ENCODE results near the gene TMEM86A. TPM values are rescaled to one million over a fixed set of nuclear protein-coding genes. Genes with fewer than 3 reads are reported as not detected.
A peak's percentile ranks its signal among the peaks of the same experiment; 100 is the strongest.

The TMEM86A gene
- total and polyA plus RNA-seq, 9 donors = 8.4 to 18.2 (median 11.5) TPM

DNA sequence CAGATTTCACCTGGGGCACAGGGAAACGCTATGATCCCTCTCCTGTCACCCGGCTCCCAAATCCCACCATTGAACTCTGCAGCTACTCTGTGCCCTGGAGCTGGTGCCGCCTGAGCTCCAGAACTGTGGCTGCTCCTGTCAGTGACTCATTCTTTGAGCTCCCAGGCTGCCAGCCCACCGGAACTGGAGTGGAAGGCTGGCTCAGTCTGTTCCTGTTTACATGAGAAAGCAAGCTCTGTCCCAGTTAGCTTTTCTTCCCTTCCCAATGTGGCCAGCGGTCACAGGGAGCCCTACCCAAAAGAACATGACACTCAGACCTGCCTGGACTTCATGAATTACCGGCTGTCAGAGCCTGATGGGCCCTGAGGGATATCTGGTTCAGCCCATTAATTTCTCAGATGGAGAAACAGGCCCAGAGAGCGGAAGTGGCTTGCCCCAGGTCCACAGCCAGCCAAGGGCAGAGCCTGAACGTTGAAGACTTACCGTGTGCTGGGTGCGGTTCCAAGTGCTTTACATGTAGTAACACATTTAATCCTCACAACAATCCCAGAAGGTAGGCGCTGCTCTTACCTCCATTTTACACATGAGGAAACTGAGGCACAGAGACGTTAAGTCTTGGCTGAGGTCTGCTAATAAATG is 51.2 kb downstream of the TMEM86A start:
- TF ChIP-seq POLR2A (IDR thresholded peaks at IDR 0.05) (no peak), EP300 (IDR thresholded peaks at IDR 0.05) (no peak)
- TF ChIP-seq, protein P1, sequence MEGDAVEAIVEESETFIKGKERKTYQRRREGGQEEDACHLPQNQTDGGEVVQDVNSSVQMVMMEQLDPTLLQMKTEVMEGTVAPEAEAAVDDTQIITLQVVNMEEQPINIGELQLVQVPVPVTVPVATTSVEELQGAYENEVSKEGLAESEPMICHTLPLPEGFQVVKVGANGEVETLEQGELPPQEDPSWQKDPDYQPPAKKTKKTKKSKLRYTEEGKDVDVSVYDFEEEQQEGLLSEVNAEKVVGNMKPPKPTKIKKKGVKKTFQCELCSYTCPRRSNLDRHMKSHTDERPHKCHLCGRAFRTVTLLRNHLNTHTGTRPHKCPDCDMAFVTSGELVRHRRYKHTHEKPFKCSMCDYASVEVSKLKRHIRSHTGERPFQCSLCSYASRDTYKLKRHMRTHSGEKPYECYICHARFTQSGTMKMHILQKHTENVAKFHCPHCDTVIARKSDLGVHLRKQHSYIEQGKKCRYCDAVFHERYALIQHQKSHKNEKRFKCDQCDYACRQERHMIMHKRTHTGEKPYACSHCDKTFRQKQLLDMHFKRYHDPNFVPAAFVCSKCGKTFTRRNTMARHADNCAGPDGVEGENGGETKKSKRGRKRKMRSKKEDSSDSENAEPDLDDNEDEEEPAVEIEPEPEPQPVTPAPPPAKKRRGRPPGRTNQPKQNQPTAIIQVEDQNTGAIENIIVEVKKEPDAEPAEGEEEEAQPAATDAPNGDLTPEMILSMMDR (IDR thresholded peaks at IDR 0.05) = no peak
- no peak overlapping the region for H3K4me3 ChIP-seq
- peak in 2 of 5 donors; percentile 40 to 60 for DNase-seq
- no peak overlapping the region for H3K27ac ChIP-seq
- H3K36me3 ChIP-seq = no peaks in the 10 kb centered on the region
- H3K9me3 ChIP-seq = no peaks in the 10 kb centered on the region
- H3K4me1 ChIP-seq (ENCODE audit: insufficient read depth) = no peaks in the 10 kb centered on the region
- H3K27me3 ChIP-seq = no peaks in the 10 kb centered on the region
- WGBS, 3 donors = 61 to 69% (median 67%) methylated on average over 12 of the region's 12 CpGs
- intact Hi-C loops (cut with DNase I) = loop anchor here in 1 of 4 donors (10.0 kb wide), 1 partner anchor 975 kb away; no protein-coding TSS in a partner anchor

- intact Hi-C loops (cut with DNase I) = no loop called here
- TF ChIP-seq, protein P1 (IDR thresholded peaks at IDR 0.05) = no peak
- no peak for TF ChIP-seq EP300 (IDR thresholded peaks at IDR 0.05)
- TF ChIP-seq POLR2A (IDR thresholded peaks at IDR 0.05) = no peak
- Histone ChIP-seq H3K27ac (no peak overlapping the region), H3K36me3 (no peaks in the 10 kb centered on the region), H3K4me3 (no peak overlapping the region), H3K27me3 (no peaks in the 10 kb centered on the region), H3K9me3 (no peaks in the 10 kb centered on the region), H3K4me1 (ENCODE audit: insufficient read depth) (no peaks in the 10 kb centered on the region)
- WGBS, 3 donors = 77 to 95% (median 94%) methylated on average over 3 of the region's 3 CpGs
- no peak for DNase-seq
These were observed 52.4 kb downstream of the TMEM86A start for GRCh38 chr11:18750944-18751343.

GRCh38 chr11:18752502-18752901 is 53.9 kb downstream of the TMEM86A start:
- Histone ChIP-seq H3K27me3 (no peaks in the 10 kb centered on the region), H3K27ac (no peak overlapping the region), H3K36me3 (no peaks in the 10 kb centered on the region), H3K4me1 (ENCODE audit: insufficient read depth) (peaks cover 3% of the 10 kb centered on the region), H3K4me3 (no peak overlapping the region), H3K9me3 (no peaks in the 10 kb centered on the region)
- WGBS, 3 donors = 7 to 32% (median 9%) methylated on average over 3 of the region's 3 CpGs
- TF ChIP-seq, protein P1 (IDR thresholded peaks at IDR 0.05) = no peak
- no peak for TF ChIP-seq POLR2A (IDR thresholded peaks at IDR 0.05)
- no peak for TF ChIP-seq EP300 (IDR thresholded peaks at IDR 0.05)
- intact Hi-C loops (cut with DNase I) = no loop called here
- DNase-seq = no peak

DNA sequence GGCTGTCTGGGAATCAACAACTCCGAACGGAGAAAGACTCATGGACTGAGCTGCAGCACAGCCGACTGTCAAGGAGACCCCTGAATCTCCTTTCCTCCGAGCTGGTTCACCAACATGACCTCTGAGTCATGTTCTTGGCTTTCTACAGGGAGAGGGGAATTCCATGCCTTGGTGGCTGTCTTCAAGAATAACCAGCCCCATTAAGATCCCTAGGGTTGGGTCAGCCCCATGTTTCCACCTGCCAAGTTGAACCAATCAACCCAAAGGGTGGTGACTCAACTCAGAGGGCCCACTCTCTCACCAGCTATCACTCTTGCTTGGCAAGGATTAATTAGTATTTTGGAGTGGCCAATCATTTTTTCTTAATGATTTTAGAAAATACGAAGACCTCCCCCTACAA is 55.7 kb downstream of the TMEM86A start:
- DNase-seq = no peak
- Histone ChIP-seq H3K36me3 (no peaks in the 10 kb centered on the region), H3K4me1 (ENCODE audit: insufficient read depth) (peaks cover 6% of the 10 kb centered on the region), H3K9me3 (no peaks in the 10 kb centered on the region), H3K4me3 (no peak overlapping the region), H3K27ac (no peak overlapping the region), H3K27me3 (no peaks in the 10 kb centered on the region)
- TF ChIP-seq POLR2A (IDR thresholded peaks at IDR 0.05) (no peak), EP300 (IDR thresholded peaks at IDR 0.05) (no peak)
- TF ChIP-seq, protein P1 (IDR thresholded peaks at IDR 0.05) = no peak
- intact Hi-C loops (cut with DNase I) = no loop called here
- WGBS, 3 donors = 40 to 68% (median 46%) methylated on average over 5 of the region's 5 CpGs

Other genes with a start within 250 kb of the TMEM86A start
- 1 to 10 TPM in 1 of 7 donors, under 1 TPM in 3, not detected in 3; 0.32 to 1.2 (median 0.55) TPM for gene LDHAL6A, start 242.9 kb upstream of the TMEM86A start, total RNA-seq
- under 1 TPM in 1 of 2 donors, not detected in 1; 0.84 TPM for gene LDHAL6A, start 242.9 kb upstream of the TMEM86A start, polyA plus RNA-seq
- 100 to 1,000 TPM in 1 of 7 donors, 10 to 100 TPM in 6; 36.2 to 105 (median 45.9) TPM for gene TSG101, start 171.8 kb upstream of the TMEM86A start, total RNA-seq
- 100 to 1,000 TPM in 1 of 2 donors, 10 to 100 TPM in 1; 52.0 to 129 TPM for gene TSG101, start 171.8 kb upstream of the TMEM86A start, polyA plus RNA-seq
- gene UEVLD, start 110.0 kb upstream of the TMEM86A start, total RNA-seq = 10 to 100 TPM; 14.9 to 22.9 (median 16.9) TPM
- gene UEVLD, start 110.0 kb upstream of the TMEM86A start, polyA plus RNA-seq = 10 to 100 TPM in 1 of 2 donors, 1 to 10 TPM in 1; 7.0 to 12.3 TPM
- 1 to 10 TPM in 5 of 7 donors, not detected in 2; 2.7 to 4.6 (median 3.6) TPM for gene MISFA, start 99.0 kb upstream of the TMEM86A start, total RNA-seq
- gene MISFA, start 99.0 kb upstream of the TMEM86A start, polyA plus RNA-seq = 1 to 10 TPM in 1 of 2 donors, under 1 TPM in 1; 0.79 to 2.5 TPM
- gene SPTY2D1, start 64.4 kb upstream of the TMEM86A start, total RNA-seq = 10 to 100 TPM; 14.0 to 24.9 (median 19.0) TPM
- gene SPTY2D1, start 64.4 kb upstream of the TMEM86A start, polyA plus RNA-seq = 10 to 100 TPM in 1 of 2 donors, 1 to 10 TPM in 1; 8.2 to 25.2 TPM
- 1 to 10 TPM in 5 of 7 donors, under 1 TPM in 1, not detected in 1; 0.11 to 1.5 (median 1.1) TPM for gene IGSF22, start 27.4 kb downstream of the TMEM86A start, total RNA-seq
- under 1 TPM; 0.13 to 0.24 TPM for gene IGSF22, start 27.4 kb downstream of the TMEM86A start, polyA plus RNA-seq
- gene PTPN5, start 93.0 kb downstream of the TMEM86A start, total RNA-seq = 1 to 10 TPM in 3 of 7 donors, under 1 TPM in 4; 0.43 to 9.5 (median 0.68) TPM
- 1 to 10 TPM; 1.5 to 2.7 TPM for gene PTPN5, start 93.0 kb downstream of the TMEM86A start, polyA plus RNA-seq
- not detected for gene MRGPRX1, start 240.6 kb downstream of the TMEM86A start, total RNA-seq
- gene MRGPRX1, start 240.6 kb downstream of the TMEM86A start, polyA plus RNA-seq = not detected

Measured in ovary (tissue), 9 donors.